NCI-H526 treated with DMSO at 0.1 percent for 48 hours (cell line): Measurements from ENCODE around the gene PCSK2.

ENCODE experiments used
- DNase-seq: peaks from one replicate; lab custom pipeline; 2025; lab: John Stamatoyannopoulos, UW

Gene PCSK2

DNA sequence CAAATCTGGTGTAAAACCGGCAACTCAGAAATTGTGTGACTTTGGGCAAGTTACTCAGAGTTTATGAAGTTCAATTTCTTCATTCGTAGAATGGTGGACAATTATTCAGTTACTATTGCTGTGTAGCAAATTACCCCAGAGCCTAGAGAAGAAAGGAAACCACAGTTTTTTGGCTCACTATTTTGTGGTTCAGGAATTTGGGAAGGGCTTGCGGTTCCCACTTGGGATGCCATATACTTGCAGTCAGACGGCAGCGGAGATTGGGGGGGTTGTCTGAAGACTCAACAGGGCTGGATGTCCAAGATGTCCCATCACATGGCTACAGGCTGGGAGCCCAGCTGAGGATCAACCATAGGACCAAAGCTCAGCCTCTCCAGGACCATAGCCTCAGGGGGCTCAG, 108.1 kb downstream of the PCSK2 start:
- no peak for DNase-seq

DNA sequence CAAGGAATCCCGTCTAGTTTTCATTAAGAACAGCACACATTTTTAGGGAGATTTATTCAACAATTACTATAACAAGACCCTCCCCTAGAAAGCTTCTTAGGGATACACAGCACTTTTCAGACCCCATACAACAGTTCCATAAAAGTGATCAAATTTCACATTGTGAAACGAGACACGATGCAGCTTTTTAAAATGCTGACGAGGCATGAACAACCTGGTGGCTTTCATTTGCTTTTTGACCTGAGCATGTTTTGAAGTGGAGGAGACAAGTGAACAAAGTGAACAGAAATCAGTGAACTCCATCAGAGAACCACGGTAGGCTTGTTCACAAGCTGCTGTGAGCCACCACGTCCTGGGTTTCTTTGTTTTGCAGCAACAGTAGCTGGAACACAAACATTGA, 112.2 kb downstream of the PCSK2 start:
- no peak for DNase-seq

- no peak for DNase-seq
Observed at GRCh38 chr20:17343091-17343490, 116.3 kb downstream of the PCSK2 start.

DNA sequence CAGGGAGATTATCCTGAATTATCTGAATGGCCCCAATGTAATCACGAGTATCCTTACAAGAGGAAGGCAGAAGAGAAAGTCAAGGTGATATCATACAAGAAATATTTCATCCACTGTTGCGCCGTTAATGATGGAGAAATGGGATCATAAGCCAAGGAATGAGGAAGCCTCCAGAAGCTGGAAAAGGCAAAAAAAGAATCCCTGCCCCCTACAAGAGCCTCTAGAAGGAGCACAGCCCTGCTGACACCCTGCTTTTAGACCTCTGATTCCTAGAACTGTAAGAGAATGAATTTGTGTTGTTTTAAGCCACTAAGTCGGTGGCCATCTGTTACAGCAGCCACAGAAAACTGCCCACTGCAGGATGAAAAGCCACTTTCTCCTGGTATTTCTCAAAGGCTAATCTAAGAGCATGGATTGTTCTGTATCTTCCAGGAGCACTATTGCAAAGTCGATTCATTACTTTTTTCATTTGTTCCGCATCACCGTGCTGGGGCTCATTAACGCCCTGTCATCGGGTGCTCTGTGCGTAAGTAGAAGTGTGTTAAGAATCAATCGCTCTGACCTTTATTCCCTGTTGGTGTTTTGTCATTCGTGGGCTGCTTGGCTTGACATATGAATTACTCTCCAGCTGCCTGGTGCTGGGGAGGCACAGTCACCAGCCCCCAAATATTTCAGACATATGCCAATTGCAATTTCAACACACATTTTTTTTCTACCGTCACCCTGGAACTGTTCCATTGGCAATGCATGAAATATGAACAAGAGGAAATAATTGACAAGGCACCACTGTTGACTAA, 117.0 kb downstream of the PCSK2 start:
- no peak for DNase-seq

DNA sequence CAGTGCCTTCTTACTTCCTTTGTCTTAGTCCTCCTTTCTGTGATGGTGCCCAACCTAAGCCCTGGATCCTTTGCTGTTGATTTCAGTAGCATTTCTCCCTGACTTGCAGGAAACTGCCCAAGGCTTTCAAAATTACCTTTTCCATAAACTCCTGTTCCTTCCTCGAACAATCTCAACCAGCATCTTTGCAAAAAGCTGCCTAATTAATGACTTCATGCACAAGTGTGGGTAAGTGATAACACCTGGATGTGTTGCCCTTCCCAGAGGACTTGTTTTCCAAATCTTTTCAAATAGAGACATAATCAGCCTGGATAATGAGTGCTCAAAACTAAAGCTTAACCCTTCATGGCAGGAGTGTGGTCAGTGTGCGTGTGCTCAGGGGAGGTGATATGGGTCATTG, 118.0 kb downstream of the PCSK2 start:
- no peak for DNase-seq

GRCh38 chr20:17345321-17345720, 118.5 kb downstream of the PCSK2 start:
- no peak for DNase-seq

GRCh38 chr20:17350321-17350720, 123.5 kb downstream of the PCSK2 start:
- DNase-seq = no peak

DNA sequence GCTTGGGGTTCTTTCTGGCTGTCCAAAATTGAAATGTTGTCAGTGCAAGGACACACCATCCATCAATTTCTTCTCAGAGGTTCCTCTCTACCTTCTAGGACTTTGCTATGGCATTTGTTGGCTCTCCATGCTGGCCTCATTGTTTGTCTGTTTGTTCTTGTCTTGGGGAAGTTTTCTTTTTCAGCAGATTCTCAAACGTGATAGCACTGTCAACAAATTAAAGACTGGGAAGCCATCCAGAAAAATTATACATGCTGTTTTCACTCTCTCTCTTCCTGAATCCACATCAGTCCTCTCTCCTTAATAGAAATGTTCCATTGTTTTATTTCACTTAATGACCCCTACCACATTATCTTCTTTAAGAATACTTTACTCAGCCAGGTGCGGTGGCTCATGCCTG, 130.4 kb downstream of the PCSK2 start:
- DNase-seq = no peak

DNA sequence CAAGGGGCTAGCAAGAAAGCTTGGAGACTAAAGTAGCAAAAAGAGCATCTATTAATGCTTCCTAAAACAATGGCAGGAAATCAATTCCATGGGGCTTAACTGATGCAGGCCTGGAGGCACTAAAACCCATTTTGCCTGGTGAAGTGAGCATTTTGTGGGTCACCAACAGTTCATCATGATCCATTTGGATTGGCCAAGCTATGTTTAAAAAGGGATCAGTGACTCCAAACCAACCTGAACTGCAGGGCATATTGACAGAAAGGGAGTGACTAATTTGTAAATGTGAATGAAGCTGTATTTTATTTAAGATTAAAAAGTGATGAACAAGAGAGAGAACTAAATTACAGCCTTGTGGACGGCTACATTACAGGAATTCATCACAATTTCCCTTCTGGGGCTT, 132.0 kb downstream of the PCSK2 start:
- DNase-seq = no peak

- no peak for DNase-seq
Observed at GRCh38 chr20:17364681-17365080, 137.8 kb downstream of the PCSK2 start.

DNA sequence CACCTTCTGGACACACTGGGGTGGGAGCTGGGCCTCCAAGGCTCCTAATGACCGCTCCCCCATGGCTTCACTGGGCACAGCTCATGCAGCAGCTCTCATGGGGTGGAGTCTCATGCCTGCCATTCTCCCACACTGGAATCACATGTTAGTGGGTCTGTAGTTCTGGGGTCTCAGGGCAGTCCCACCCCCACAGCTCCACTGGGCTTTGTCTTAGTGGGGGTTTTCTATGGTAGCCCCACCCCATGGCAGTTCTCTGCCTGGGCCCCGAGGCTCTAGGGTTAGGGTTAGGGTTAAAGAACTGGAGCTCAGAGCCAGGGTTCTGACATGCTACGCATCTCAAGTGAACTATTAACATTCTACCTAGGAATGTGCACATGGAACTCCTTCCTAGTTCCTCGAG, 139.0 kb downstream of the PCSK2 start:
- no peak for DNase-seq

GRCh38 chr20:17369506-17369905, 142.7 kb downstream of the PCSK2 start:
- DNase-seq = no peak

- no peak for DNase-seq
Observed at GRCh38 chr20:17372806-17373440, 146.1 kb downstream of the PCSK2 start.

DNA sequence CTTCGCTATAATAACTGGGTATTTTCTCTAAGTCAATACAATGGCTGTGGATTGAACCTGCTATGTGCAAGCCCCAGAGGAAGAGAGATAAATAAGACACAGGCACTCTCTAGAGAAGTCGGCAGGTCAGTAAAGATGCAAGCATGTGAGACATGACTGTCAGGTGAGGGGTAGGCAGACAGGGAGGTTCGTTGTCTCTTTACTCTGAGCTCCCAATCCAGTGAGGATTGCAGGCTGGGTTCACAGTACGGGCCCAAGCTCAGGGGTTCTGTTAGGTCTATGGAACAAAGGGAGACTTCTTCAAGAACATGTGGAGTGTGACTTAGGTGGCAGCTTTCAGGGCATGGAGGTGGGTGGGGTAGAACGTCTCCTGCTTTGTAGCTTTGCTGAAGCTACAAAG, 147.2 kb downstream of the PCSK2 start:
- no peak for DNase-seq

DNA sequence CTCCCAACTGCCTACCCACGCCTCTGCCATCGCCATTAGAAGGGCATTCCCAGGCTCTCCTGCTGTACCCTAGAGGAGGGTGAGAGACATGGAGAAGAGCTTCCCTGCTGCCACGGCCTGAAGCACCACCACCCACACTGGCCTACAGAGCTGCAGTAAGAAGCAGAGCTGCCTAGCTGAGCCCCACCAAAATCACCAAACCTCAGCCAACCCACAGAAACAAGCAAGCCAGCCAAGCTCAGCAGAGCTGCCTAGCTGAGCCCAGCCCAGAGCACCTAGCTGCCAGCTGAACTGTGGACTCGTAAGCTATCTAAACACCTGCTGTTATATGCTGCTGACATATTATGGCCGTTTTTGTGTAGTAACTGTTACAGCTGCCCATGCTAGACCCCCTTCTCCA, 149.2 kb downstream of the PCSK2 start:
- DNase-seq = no peak

DNA sequence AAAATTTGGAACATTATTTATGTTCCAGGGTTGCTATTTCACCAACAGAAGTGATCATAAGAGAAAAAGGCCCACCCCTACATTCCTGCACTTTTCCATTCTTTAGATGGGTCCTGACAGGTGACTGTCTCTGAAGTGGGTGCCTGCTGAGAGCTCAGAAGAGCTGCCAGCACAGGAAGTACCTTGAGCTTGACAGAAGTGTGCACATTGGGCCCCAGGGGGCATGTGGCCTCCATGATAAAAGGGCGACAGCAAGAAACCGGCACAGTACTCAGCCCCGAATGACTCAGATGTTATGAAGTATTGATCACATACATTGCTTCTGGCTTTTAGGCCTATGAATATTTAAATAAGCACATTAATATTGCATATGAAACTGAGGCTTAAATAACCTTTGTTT, 150.4 kb downstream of the PCSK2 start:
- DNase-seq = no peak

DNA sequence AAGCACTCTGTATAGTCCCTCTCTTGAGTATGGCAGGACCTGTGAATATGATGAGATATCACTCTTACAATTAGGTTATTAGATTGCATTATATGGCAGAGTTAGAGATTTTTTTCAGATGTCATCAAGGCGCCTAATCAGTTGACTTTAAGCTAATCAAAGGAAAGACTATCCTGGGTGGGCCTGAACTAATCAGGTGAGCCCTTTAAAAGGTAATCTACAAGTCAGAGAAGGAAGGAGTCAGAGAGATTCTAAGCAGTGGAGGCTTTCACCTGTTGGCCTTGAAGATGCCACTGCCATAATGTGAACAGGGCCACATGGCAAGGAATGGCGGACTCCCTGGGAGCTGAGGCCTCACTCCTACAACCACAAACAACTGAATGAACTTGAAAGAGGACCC, 152.8 kb downstream of the PCSK2 start:
- no peak for DNase-seq

DNA sequence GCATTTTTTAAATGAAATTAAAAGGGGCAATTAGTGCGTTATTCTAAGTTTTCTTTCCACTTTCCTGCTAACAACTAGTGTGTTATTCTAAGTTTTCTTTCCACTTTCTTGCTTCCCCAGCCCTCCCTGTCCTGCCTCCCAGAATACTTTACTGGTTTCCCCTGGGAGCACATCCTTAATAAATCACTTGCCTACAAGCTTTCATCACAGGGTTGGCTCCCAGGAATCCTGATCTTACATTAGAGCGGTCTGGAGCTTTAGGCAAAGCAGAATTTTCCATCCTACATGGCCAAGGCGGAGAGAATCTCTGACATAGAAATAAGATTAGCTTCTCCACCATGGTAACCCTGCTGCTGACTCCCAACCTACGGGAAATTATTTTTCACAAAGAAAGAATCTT, 154.0 kb downstream of the PCSK2 start:
- no peak for DNase-seq

- no peak for DNase-seq
Observed at GRCh38 chr20:17381724-17382123, 154.9 kb downstream of the PCSK2 start.

DNA sequence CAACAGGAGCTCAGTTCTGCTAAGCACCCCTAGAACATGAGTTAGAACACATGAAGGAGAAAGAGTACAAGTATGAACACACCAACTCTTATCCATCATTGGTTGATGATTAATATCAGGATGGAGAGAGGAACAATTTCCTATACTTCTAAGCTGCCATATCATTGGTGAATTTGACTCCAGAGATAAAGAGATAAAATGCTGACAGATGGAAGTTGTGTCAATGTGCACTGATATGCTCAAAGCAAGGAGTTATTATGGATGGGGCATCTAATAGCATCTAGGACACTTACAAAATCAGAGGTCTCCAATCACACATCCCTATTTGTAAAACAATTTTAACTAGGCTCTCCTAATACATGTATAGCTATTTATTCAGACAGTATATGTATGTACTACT, 159.0 kb downstream of the PCSK2 start:
- DNase-seq = no peak

DNA sequence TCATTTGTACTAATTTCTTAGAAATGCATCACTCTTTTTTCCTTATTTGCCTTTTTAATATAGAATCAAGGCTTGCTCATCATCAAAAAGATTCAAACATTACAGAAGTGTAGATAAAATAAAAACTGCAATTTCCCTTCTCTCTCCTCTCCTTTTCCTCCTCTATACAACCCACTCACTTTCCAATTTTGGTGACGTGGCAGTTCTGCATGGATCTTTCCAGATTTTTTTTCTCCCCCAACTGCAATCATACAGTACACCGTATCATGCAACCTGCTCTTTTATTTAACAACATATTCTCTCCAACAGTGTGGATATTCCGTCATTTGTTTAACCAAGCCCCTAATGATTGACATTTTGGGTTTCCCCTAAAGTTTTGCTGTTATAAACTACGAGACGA, 163.8 kb downstream of the PCSK2 start:
- no peak for DNase-seq

DNA sequence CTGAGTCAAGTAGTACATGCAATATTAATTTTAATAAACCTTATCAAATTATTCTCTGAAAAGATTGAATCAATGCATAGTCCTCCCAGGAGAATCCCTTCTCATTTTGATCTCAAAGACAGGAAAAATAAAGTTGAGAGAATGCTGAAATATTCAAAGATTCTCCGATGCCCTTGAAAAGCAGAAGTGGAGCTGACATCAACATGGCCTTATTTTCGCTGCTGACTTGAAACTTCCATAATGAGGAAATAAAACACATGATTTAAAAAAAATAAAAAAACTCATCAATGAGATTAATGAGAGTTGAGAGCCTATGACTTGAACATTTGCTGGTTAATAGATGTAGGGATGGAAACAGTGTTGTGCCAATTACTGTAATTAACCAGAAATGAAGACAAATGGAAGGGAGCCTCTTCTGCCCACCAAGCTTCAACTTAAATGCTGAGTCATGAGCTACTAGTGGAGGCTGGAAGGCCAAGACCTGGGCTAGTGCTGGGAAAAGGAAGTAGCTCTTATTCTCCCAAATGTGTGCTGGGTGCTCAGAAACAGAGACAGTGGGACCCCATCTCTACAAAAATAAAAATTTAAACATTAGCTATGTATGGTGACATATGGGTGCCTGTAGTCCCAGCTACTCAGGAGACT, 164.4 kb downstream of the PCSK2 start:
- no peak for DNase-seq

DNA sequence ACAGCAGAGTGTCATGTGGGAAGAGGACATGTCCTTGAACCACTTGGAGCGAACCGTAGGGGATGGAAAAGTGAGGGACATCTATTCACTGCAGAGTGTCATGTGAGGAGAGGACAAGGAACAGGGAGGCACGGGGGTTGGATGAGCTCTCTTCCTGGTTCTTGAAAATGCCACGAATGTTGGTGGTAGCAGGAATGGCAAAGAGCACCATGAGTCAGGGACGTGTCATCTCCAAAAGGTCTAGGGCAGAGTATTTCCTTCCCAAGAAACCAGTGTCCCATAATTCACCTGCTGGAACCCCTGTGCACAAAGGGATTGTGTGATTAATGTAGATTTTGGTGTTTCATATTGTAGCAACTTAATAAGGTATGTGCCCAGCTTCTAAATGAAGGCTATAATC, 167.6 kb downstream of the PCSK2 start:
- no peak for DNase-seq
